UCSD-AML1 (cell line): ENCODE results near the gene TMSB4X.

Source experiments
- DNase-seq: peaks from one replicate; lab custom pipeline; 2025; ENCODE audit not compliant: unreplicated experiment; lab: John Stamatoyannopoulos, UW

Gene TMSB4X

GRCh38 chrX:13023567-13023966, 48.7 kb downstream of the TMSB4X start:
- DNase-seq, result no peak

DNA sequence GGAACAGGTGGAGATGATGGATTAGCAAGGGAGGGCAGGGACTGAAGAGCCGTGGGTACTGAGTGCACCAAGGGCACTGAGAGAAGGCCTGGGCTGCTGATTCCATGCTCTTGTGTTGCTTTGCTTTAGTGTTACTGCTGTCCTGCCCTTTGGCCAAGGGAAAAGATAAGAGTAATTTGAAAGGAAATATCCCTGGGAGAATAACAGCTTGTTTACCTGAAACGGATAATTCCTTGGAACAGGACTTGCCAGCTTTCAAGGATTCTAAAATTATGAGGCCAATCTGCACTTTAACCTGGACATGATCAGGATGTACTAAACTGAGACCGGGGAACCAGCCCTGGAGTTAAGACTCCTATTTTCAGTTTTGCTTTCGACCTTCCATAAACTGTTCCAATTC, 49.1 kb downstream of the TMSB4X start:
- no peak for DNase-seq

GRCh38 chrX:13024986-13025385, 50.1 kb downstream of the TMSB4X start:
- DNase-seq, result no peak
